ENCODE data around the gene AOAH.

The AOAH gene

DNA sequence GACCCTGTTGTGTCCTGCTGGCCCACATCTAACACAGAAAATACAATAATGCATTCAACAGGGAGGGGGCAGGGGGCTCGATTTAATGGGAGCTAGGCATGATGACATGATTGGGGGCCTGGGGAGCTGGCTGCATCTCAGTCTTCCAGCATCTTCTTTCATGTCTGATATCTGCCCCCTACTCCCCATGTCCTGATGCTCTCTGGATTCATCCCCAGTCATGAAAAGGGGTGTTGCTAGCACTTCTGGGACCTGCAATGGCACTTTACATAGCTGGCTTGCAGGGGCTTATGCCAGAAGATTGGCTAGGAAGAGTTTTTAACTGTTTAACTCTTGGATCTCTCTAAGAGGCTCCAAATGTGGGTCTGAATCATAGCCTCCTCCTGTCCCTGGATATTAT is 94.9 kb downstream of the AOAH start:
- no peaks in the 10 kb centered on the region for H3K9me3 ChIP-seq (ENCODE audit: insufficient read depth, low read depth, low read length)
- no peak overlapping the region for H3K4me2 ChIP-seq (ENCODE audit: low read depth, low read length, poor library complexity, severe bottlenecking)
- H3K4me3 ChIP-seq (ENCODE audit: low read length, poor library complexity, severe bottlenecking): no peak overlapping the region
- peaks cover 18% of the 10 kb centered on the region for H3K4me1 ChIP-seq (ENCODE audit: insufficient read depth, low read length, poor library complexity, severe bottlenecking)
- H3K9ac ChIP-seq (ENCODE audit: low read depth, low read length, poor library complexity, severe bottlenecking): no peak overlapping the region
- peaks cover 13% of the 10 kb centered on the region; the same call in 1 of the 2 replicates for H3K36me3 ChIP-seq (ENCODE audit: insufficient read depth, low read length)
- no peak overlapping the region for H2AFZ ChIP-seq (ENCODE audit: low read length)
- H3K79me2 ChIP-seq (ENCODE audit: insufficient read depth, low read length): no peaks in the 10 kb centered on the region
- H4K20me1 ChIP-seq (ENCODE audit: insufficient read depth, low read length, poor library complexity, severe bottlenecking): no peaks in the 10 kb centered on the region
- no peak for TF ChIP-seq EZH2phosphoT487 (IDR thresholded peaks at IDR 0.05; ENCODE audit: borderline replicate concordance)
- TF ChIP-seq, protein P1, sequence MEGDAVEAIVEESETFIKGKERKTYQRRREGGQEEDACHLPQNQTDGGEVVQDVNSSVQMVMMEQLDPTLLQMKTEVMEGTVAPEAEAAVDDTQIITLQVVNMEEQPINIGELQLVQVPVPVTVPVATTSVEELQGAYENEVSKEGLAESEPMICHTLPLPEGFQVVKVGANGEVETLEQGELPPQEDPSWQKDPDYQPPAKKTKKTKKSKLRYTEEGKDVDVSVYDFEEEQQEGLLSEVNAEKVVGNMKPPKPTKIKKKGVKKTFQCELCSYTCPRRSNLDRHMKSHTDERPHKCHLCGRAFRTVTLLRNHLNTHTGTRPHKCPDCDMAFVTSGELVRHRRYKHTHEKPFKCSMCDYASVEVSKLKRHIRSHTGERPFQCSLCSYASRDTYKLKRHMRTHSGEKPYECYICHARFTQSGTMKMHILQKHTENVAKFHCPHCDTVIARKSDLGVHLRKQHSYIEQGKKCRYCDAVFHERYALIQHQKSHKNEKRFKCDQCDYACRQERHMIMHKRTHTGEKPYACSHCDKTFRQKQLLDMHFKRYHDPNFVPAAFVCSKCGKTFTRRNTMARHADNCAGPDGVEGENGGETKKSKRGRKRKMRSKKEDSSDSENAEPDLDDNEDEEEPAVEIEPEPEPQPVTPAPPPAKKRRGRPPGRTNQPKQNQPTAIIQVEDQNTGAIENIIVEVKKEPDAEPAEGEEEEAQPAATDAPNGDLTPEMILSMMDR (conservative IDR thresholded peaks at IDR 0.05; ENCODE audit: low read length): no peak
- H3K27me3 ChIP-seq (ENCODE audit: insufficient read depth, low read length, poor library complexity, severe bottlenecking): no peaks in the 10 kb centered on the region
- H3K9me2 ChIP-seq (replicated peaks; ENCODE audit: low read depth, low read length): no peaks in the 10 kb centered on the region
- H3F3A ChIP-seq (ENCODE audit: low read depth): peaks cover 5% of the 10 kb centered on the region; the same call in 1 of the 2 replicates

DNA sequence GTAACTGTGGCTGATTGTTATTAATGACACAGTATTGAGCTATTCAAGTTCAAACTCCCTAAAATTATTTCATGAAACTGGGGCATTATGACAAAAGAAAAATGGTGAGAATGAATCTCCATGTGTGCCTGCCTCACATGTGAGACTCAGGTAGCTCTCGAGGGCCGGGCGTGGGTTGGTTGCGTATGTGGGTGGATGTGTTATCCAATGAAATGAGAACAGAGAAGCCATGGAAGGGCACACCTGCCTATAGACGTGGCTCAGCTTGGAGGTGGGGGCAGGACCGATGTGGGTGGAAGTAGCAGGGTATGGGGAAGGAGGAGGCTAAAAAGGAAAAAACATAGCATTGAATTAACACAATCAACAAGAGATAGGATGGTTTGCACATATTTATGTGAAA is 96.5 kb downstream of the AOAH start:
- Histone ChIP-seq H3K4me2 (ENCODE audit: low read depth, low read length, poor library complexity, severe bottlenecking) (no peak overlapping the region), H3K79me2 (ENCODE audit: insufficient read depth, low read length) (no peaks in the 10 kb centered on the region), H3K9me3 (ENCODE audit: insufficient read depth, low read depth, low read length) (no peaks in the 10 kb centered on the region), H3K36me3 (ENCODE audit: insufficient read depth, low read length) (peaks cover 13% of the 10 kb centered on the region; the same call in 1 of the 2 replicates), H3F3A (ENCODE audit: low read depth) (peaks cover 5% of the 10 kb centered on the region; the same call in 1 of the 2 replicates), H4K20me1 (ENCODE audit: insufficient read depth, low read length, poor library complexity, severe bottlenecking) (no peaks in the 10 kb centered on the region), H3K4me1 (ENCODE audit: insufficient read depth, low read length, poor library complexity, severe bottlenecking) (peaks cover 28% of the 10 kb centered on the region), H3K9ac (ENCODE audit: low read depth, low read length, poor library complexity, severe bottlenecking) (no peak overlapping the region), H3K4me3 (ENCODE audit: low read length, poor library complexity, severe bottlenecking) (no peak overlapping the region), H2AFZ (ENCODE audit: low read length) (no peak overlapping the region), H3K27me3 (ENCODE audit: insufficient read depth, low read length, poor library complexity, severe bottlenecking) (no peaks in the 10 kb centered on the region), H3K9me2 (replicated peaks; ENCODE audit: low read depth, low read length) (no peaks in the 10 kb centered on the region)
- TF ChIP-seq EZH2phosphoT487 (IDR thresholded peaks at IDR 0.05; ENCODE audit: borderline replicate concordance): no peak
- TF ChIP-seq, protein P1 (conservative IDR thresholded peaks at IDR 0.05; ENCODE audit: low read length): no peak

- Histone ChIP-seq H3K4me3 (ENCODE audit: low read length, poor library complexity, severe bottlenecking) (no peak overlapping the region), H3K9ac (ENCODE audit: low read depth, low read length, poor library complexity, severe bottlenecking) (no peak overlapping the region), H3K4me1 (ENCODE audit: insufficient read depth, low read length, poor library complexity, severe bottlenecking) (peaks cover 28% of the 10 kb centered on the region), H3K36me3 (ENCODE audit: insufficient read depth, low read length) (peaks cover 10% of the 10 kb centered on the region; the same call in 1 of the 2 replicates), H3K27me3 (ENCODE audit: insufficient read depth, low read length, poor library complexity, severe bottlenecking) (no peaks in the 10 kb centered on the region), H3K9me3 (ENCODE audit: insufficient read depth, low read depth, low read length) (no peaks in the 10 kb centered on the region), H3K79me2 (ENCODE audit: insufficient read depth, low read length) (no peaks in the 10 kb centered on the region), H3K4me2 (ENCODE audit: low read depth, low read length, poor library complexity, severe bottlenecking) (no peak overlapping the region), H2AFZ (ENCODE audit: low read length) (no peak overlapping the region), H4K20me1 (ENCODE audit: insufficient read depth, low read length, poor library complexity, severe bottlenecking) (no peaks in the 10 kb centered on the region), H3K9me2 (replicated peaks; ENCODE audit: low read depth, low read length) (no peaks in the 10 kb centered on the region), H3F3A (ENCODE audit: low read depth) (peaks cover 5% of the 10 kb centered on the region; the same call in 1 of the 2 replicates)
- TF ChIP-seq, protein P1 (conservative IDR thresholded peaks at IDR 0.05; ENCODE audit: low read length): no peak
- TF ChIP-seq EZH2phosphoT487 (IDR thresholded peaks at IDR 0.05; ENCODE audit: borderline replicate concordance): no peak
Observed at GRCh38 chr7:36626111-36626510, 98.2 kb downstream of the AOAH start.

Data from Loucy (cell line).